Fibroblast of pulmonary artery (primary cell): ENCODE measurements around the gene SLC17A6.

Experiments used
- DNase-seq: peaks from one replicate; pipeline ENCODE4 v3.0.0-alpha.2; 2010; ENCODE audit warnings: low read depth
- H3K4me3 ChIP-seq: replicated peaks from 2 replicates; pipeline ENCODE4 v1.5.1; 2011; ENCODE audit warnings: low read depth, mild to moderate bottlenecking, control low read depth, low read length, moderate library complexity
- TF ChIP-seq, protein P1 (sequence below): IDR thresholded peaks from 2 replicates; pipeline ENCODE4 v1.5.1; 2011; ENCODE audit warnings: mild to moderate bottlenecking, control low read depth, low read length, inconsistent platforms; ENCODE audit errors: missing control alignments

Gene SLC17A6

DNA sequence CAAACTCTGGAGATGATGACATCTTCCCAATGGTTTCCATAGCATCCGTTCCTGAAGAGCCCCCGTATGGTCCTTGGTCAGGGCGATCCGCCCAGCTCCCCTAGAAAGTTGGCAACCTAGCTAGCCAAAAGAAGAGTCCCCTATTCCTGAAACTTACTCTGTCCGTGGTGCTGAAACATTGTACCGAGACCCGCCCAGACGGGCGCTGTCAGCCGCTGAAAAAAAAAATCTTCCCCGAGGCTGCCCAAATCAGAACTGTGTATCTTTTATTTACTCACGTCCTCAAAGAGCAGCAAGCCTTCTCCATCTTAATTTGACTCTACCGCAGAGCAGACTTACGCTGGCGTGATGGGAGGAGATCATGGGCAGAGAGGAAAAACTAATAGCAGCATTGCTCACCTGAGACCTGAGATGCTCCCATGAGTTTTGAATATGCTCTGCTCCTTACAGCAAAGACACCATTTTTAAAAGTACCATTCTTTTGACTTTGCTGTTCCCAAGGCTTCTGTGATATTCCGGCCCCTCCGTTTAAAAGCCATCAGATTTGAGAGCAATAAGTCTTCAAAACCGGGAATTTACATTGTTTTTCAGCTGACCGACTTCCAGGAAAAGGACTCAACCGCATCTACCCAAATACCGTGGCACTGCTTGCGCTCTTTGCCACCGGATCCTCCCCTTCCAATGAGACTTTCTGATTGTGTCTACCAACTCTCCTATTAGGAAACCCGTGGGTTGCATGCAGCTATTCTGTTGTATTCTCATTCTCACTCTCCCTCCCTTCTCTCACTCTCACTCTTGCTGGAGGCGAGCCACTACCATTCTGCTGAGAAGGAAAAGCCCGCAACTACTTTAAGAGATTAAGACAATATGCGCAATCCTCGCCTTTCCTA lies at the start of gene SLC17A6:
SLC17A6 (plus strand) TSS at position 786 of the 890 bp plus-strand sequence. CDS start 153 bp downstream, outside the sequence.
- no peak within 1 kb of the TSS for H3K4me3 ChIP-seq
- peak; percentile 55 for DNase-seq

DNA sequence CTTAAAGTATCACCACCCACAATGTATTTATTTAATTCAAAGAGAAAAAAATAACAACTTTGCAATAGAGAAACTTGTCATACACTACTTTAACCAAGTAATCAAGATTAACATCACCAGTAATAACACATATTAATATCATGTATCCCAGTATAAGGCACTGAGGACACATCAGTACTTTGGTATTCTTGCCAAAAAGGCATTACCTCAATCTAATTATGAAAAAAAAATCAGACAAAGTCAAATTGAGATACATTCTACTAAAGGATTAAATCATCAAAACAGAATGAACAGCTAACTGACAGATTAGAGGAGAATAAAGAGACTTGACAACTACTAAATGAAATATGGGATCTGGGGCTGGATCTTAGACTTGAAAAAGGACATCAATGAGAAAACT lies 35.8 kb upstream of the SLC17A6 start:
- H3K4me3 ChIP-seq, result no peak overlapping the region
- TF ChIP-seq, protein P1, sequence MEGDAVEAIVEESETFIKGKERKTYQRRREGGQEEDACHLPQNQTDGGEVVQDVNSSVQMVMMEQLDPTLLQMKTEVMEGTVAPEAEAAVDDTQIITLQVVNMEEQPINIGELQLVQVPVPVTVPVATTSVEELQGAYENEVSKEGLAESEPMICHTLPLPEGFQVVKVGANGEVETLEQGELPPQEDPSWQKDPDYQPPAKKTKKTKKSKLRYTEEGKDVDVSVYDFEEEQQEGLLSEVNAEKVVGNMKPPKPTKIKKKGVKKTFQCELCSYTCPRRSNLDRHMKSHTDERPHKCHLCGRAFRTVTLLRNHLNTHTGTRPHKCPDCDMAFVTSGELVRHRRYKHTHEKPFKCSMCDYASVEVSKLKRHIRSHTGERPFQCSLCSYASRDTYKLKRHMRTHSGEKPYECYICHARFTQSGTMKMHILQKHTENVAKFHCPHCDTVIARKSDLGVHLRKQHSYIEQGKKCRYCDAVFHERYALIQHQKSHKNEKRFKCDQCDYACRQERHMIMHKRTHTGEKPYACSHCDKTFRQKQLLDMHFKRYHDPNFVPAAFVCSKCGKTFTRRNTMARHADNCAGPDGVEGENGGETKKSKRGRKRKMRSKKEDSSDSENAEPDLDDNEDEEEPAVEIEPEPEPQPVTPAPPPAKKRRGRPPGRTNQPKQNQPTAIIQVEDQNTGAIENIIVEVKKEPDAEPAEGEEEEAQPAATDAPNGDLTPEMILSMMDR, result no peak
- no peak for DNase-seq

More for the DNA sequence above, at the start of gene SLC17A6:
- TF ChIP-seq, protein P1, result no peak

DNA sequence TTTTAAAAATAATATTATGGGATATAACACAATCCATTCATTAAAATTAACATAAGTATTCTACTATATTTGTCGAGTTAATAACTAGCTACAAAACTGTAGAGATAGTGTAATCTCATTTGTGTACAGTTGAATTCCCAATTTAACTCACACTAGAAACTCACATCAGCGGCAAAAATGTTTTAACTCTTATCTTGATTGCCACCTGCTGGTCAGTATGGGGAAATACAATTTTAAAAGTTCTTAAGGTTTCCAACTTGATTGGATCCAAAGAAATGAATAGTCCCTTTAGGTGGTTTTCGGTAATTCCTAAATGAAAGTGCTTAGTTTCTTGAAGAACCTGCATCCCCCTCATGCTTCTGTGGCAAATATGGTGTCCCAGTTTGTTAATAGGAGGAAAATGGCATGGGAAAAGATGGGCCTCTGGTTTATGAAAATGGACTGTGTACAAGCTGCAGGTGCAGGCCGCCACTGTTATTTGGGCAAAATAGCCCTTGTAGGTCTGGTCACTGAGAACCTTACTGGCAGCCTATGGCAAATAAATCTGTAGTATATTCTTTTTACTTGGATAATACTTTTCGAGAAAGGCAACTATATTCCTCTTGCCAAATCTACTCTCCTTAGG lies 33.7 kb upstream of the SLC17A6 start:
- DNase-seq, result peak; percentile 54
- TF ChIP-seq, protein P1, result peak; percentile 59
- no peak overlapping the region for H3K4me3 ChIP-seq

DNA sequence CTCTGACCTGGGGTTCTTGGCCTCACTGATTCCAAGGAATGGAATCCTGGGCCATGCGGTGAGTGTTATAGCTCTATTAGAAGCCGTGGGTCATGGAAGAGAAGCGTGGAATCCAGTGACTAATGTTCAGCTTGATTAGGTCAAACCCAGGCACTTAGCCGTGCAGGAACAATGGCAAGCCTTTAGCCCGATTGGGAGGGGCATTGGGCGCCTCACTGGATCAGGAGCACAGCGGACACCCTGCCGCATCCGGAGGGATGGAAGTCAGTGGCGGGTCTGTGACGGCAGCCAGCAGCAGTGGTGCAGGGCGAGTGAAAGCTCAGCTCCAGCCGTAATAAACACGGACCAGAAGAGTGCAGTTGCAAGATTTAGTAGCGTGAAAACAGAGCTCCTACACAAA lies 20.5 kb upstream of the SLC17A6 start:
- no peak for DNase-seq
- H3K4me3 ChIP-seq, result no peak overlapping the region
- TF ChIP-seq, protein P1, result no peak

DNA sequence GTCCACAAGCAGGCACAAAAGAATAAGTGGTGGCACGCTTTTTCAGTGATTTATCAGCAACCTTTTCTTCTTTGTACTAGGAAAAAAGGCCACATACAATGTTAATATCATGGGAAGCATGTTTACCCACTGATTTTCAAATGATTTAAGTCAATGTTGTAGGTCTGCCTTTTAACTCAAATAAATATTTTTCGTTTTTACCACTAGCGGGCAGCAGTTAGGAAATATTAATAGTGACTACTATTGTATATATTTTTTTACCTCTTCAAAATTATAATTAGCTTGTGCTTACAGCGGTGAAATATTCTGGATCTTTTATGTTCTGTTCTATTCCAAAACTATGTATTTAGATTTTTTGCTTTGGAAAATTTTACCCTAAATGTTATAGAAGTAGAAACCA lies 6.4 kb upstream of the SLC17A6 start:
- TF ChIP-seq, protein P1, result no peak
- DNase-seq, result no peak
- H3K4me3 ChIP-seq, result no peak overlapping the region

DNA sequence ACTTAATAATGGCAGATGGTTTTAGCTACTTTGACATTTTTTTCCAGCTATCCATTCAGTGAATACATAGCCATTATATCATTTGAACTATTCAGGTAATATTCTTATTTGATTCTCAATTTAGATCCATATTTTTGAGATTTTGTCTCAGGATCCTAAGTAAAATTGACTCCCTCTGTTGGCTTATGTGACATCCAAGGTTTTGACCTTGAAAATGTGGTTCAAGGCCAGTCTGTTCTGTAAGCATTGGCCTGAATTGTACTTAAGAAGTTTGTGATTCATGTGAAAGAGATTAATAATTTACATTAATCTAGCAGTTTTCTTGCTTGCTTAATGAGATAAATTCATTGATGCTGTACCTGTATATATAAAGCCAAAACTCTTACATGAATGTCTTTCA lies 1.6 kb upstream of the SLC17A6 start:
- no peak overlapping the region for H3K4me3 ChIP-seq
- no peak for DNase-seq
- TF ChIP-seq, protein P1, result no peak
